ENCODE measurements around the gene OSBPL6. TPM values are rescaled to one million over a fixed set of nuclear protein-coding genes. Genes with fewer than 3 reads are reported as not detected.

OSBPL6 gene
- total RNA-seq, 1 experiment from 2014 or later: 2.3 TPM

GRCh38 chr2:178155524-178155923 is 38.8 kb upstream of the OSBPL6 start:
- no peak for DNase-seq
- no peaks in the 10 kb centered on the region for H3K4me1 Mint-ChIP-seq (ENCODE audit: low read depth, unreplicated experiment)
- intact Hi-C loops (cut with micrococcal nuclease; ENCODE audit: unreplicated experiment): no loop called here
- TF ChIP-seq CTCF (IDR thresholded peaks at IDR 0.05; ENCODE audit: unreplicated experiment): no peak
- no TSS peak for BruUV-seq (replicated peaks)
- no peaks in the 10 kb centered on the region for H3K9me3 Mint-ChIP-seq (ENCODE audit: low read depth, unreplicated experiment)
- H3K27me3 Mint-ChIP-seq (ENCODE audit: unreplicated experiment): peaks cover 21% of the 10 kb centered on the region
- no peaks in the 10 kb centered on the region for H3K36me3 Mint-ChIP-seq (ENCODE audit: insufficient read depth, unreplicated experiment)
- H3K27ac Mint-ChIP-seq (ENCODE audit: unreplicated experiment): no peak overlapping the region
- CTCF ChIA-PET: no interaction called here
- H3K4me3 Mint-ChIP-seq (ENCODE audit: low read depth, unreplicated experiment): no peak overlapping the region

GRCh38 chr2:178157574-178157973 is 36.7 kb upstream of the OSBPL6 start:
- CTCF ChIA-PET: no interaction called here
- H3K27ac Mint-ChIP-seq (ENCODE audit: unreplicated experiment): no peak overlapping the region
- H3K4me3 Mint-ChIP-seq (ENCODE audit: low read depth, unreplicated experiment): no peak overlapping the region
- no peaks in the 10 kb centered on the region for H3K4me1 Mint-ChIP-seq (ENCODE audit: low read depth, unreplicated experiment)
- TF ChIP-seq CTCF (IDR thresholded peaks at IDR 0.05; ENCODE audit: unreplicated experiment): no peak
- no peaks in the 10 kb centered on the region for H3K36me3 Mint-ChIP-seq (ENCODE audit: insufficient read depth, unreplicated experiment)
- peaks cover 21% of the 10 kb centered on the region for H3K27me3 Mint-ChIP-seq (ENCODE audit: unreplicated experiment)
- no peaks in the 10 kb centered on the region for H3K9me3 Mint-ChIP-seq (ENCODE audit: low read depth, unreplicated experiment)
- no peak for DNase-seq
- intact Hi-C loops (cut with micrococcal nuclease; ENCODE audit: unreplicated experiment): no loop called here
- no TSS peak for BruUV-seq (replicated peaks)

- no peak for TF ChIP-seq CTCF (IDR thresholded peaks at IDR 0.05; ENCODE audit: unreplicated experiment)
- no TSS peak for BruUV-seq (replicated peaks)
- intact Hi-C loops (cut with micrococcal nuclease; ENCODE audit: unreplicated experiment): no loop called here
- H3K27ac Mint-ChIP-seq (ENCODE audit: unreplicated experiment): no peak overlapping the region
- CTCF ChIA-PET: no interaction called here
- H3K4me1 Mint-ChIP-seq (ENCODE audit: low read depth, unreplicated experiment): peaks cover 8% of the 10 kb centered on the region
- H3K36me3 Mint-ChIP-seq (ENCODE audit: insufficient read depth, unreplicated experiment): no peaks in the 10 kb centered on the region
- no peak for DNase-seq
- peaks cover 20% of the 10 kb centered on the region for H3K27me3 Mint-ChIP-seq (ENCODE audit: unreplicated experiment)
- H3K9me3 Mint-ChIP-seq (ENCODE audit: low read depth, unreplicated experiment): no peaks in the 10 kb centered on the region
- no peak overlapping the region for H3K4me3 Mint-ChIP-seq (ENCODE audit: low read depth, unreplicated experiment)
These were observed 34.3 kb upstream of the OSBPL6 start for GRCh38 chr2:178159966-178160365.

GRCh38 chr2:178160601-178161000 is 33.7 kb upstream of the OSBPL6 start:
- no peak for DNase-seq
- intact Hi-C loops (cut with micrococcal nuclease; ENCODE audit: unreplicated experiment): no loop called here
- Mint-ChIP-seq H3K4me1 (ENCODE audit: low read depth, unreplicated experiment) (peaks cover 8% of the 10 kb centered on the region), H3K4me3 (ENCODE audit: low read depth, unreplicated experiment) (no peak overlapping the region), H3K27me3 (ENCODE audit: unreplicated experiment) (peaks cover 13% of the 10 kb centered on the region), H3K9me3 (ENCODE audit: low read depth, unreplicated experiment) (no peaks in the 10 kb centered on the region), H3K36me3 (ENCODE audit: insufficient read depth, unreplicated experiment) (no peaks in the 10 kb centered on the region), H3K27ac (ENCODE audit: unreplicated experiment) (no peak overlapping the region)
- no TSS peak for BruUV-seq (replicated peaks)
- CTCF ChIA-PET: no interaction called here
- no peak for TF ChIP-seq CTCF (IDR thresholded peaks at IDR 0.05; ENCODE audit: unreplicated experiment)

GRCh38 chr2:178163395-178163794 is 30.9 kb upstream of the OSBPL6 start:
- no peaks in the 10 kb centered on the region for H3K36me3 Mint-ChIP-seq (ENCODE audit: insufficient read depth, unreplicated experiment)
- H3K4me3 Mint-ChIP-seq (ENCODE audit: low read depth, unreplicated experiment): no peak overlapping the region
- DNase-seq: no peak
- no peaks in the 10 kb centered on the region for H3K27me3 Mint-ChIP-seq (ENCODE audit: unreplicated experiment)
- H3K27ac Mint-ChIP-seq (ENCODE audit: unreplicated experiment): no peak overlapping the region
- peaks cover 8% of the 10 kb centered on the region for H3K4me1 Mint-ChIP-seq (ENCODE audit: low read depth, unreplicated experiment)
- intact Hi-C loops (cut with micrococcal nuclease; ENCODE audit: unreplicated experiment): no loop called here
- BruUV-seq (replicated peaks): no TSS peak
- TF ChIP-seq CTCF (IDR thresholded peaks at IDR 0.05; ENCODE audit: unreplicated experiment): no peak
- H3K9me3 Mint-ChIP-seq (ENCODE audit: low read depth, unreplicated experiment): no peaks in the 10 kb centered on the region
- CTCF ChIA-PET: no interaction called here

All from Calu3 (cell line).